SKM-1 treated with dmso at 0.1 percent for 144 hours (cell line): ENCODE measurements around the gene PHKG1.
"Not testable (repeated sequence)": the region's sequence is repeated elsewhere in the genome, so short reads cannot be mapped to it uniquely, and the experiment has no call there.

Experiments
- DNase-seq: peaks from one replicate; lab custom pipeline; 2025; ENCODE audit not compliant: unreplicated experiment; lab: John Stamatoyannopoulos, UW

PHKG1 gene

GRCh38 chr7:56083150-56083785 is 9.5 kb downstream of the PHKG1 start:
- DNase-seq = no peak

GRCh38 chr7:56081626-56082340 is 11.0 kb downstream of the PHKG1 start:
- no peak for DNase-seq

- not testable (repeated sequence) for DNase-seq
These were observed 11.9 kb downstream of the PHKG1 start for GRCh38 chr7:56080726-56081435.

GRCh38 chr7:56079450-56080185 is 13.1 kb downstream of the PHKG1 start:
- no peak for DNase-seq

GRCh38 chr7:56078196-56078595 is 14.6 kb downstream of the PHKG1 start:
- DNase-seq = no peak

GRCh38 chr7:56077681-56078080 is 15.1 kb downstream of the PHKG1 start:
- no peak for DNase-seq

GRCh38 chr7:56074371-56074791 is 18.4 kb downstream of the PHKG1 start:
- peak; percentile 68 for DNase-seq

GRCh38 chr7:56066376-56066775 is 26.4 kb downstream of the PHKG1 start:
- not testable (repeated sequence) for DNase-seq

GRCh38 chr7:56063882-56064625 is 28.7 kb downstream of the PHKG1 start, which contains the start of gene SUMF2:
TSS of gene SUMF2 (plus strand) at chr7:56064286. CDS start at chr7:56064312, 26 bp downstream.
- peak; percentile 84 for DNase-seq

GRCh38 chr7:56063500-56063881 is 29.3 kb downstream of the PHKG1 start:
- DNase-seq = no peak

GRCh38 chr7:56062382-56062781 is 30.4 kb downstream of the PHKG1 start:
- no peak for DNase-seq

- no peak for DNase-seq
These were observed 38.8 kb downstream of the PHKG1 start for GRCh38 chr7:56053993-56054392.

GRCh38 chr7:56053379-56053778 is 39.4 kb downstream of the PHKG1 start:
- no peak for DNase-seq

GRCh38 chr7:56051339-56052191 is 41.2 kb downstream of the PHKG1 start, which contains the start of the genes CCT6A and PSPH:
TSS of gene CCT6A (plus strand) at chr7:56051765. CDS start at chr7:56051849, 84 bp downstream.
TSS of gene PSPH (minus strand) at chr7:56051444. CDS start at chr7:56021212, 30,232 bp downstream.
- DNase-seq = peak; percentile 93

GRCh38 chr7:56051053-56051338 is 41.8 kb downstream of the PHKG1 start:
- no peak for DNase-seq

- not testable (repeated sequence) for DNase-seq
These were observed 44.0 kb downstream of the PHKG1 start for GRCh38 chr7:56048763-56049162.

- no peak for DNase-seq
These were observed 44.5 kb downstream of the PHKG1 start for GRCh38 chr7:56048245-56048644.

- DNase-seq = not testable (repeated sequence)
These were observed 45.2 kb downstream of the PHKG1 start for GRCh38 chr7:56047446-56048116.
